Right lobe of liver (tissue), 4 donors: ENCODE results near the gene KRT38.

ENCODE experiments used
- CTCF ChIP-seq, 4 donors: fragments of 200-600 bp in 3 of 4; fragments of 450-650 bp in 1 of 4; IDR thresholded peaks; one replicate each; pipeline versions ENCODE4 v1.5.1 to v1.8.0; 2016 to 2022; ENCODE audit warnings: antibody characterized with exemption in 4 of 4, mild to moderate bottlenecking in 2 of 4
- POLR2A ChIP-seq: fragments of 450-650 bp; IDR thresholded peaks from one replicate; pipeline ENCODE4 v1.6.1; 2017; ENCODE audit warnings: antibody characterized with exemption, mild to moderate bottlenecking
- donor health status: DM: no; HTN: no; CAD: no.
- donor health status: DM: no; HTN: no; CAD: no.
- donor health status: DM: no; HTN: yes; CAD: no.

DNA sequence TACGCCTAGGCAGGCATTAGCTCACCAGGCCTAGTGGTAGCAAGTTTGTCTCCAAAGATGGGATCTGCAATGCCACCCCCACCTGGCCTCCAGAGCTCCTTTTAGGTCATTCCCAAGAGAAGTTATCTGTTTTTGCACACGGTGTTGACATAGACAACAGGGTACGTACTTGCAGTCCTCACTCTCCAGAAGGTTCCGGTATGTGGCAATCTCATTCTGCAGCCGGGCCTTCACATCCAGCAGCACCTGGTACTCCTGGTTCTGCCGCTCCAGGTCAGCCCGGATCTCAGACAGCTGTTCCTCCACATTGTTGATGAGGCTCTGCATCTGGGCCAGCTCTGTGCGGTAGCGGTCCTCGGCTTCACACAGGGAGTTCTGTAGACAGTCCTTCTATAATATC, 33.6 kb downstream of the KRT38 start:
- TF ChIP-seq POLR2A (no peak), CTCF (IDR thresholded peaks at IDR 0.05) (no peak)
